GM18867 (cell line): ENCODE results near the gene U2SURP.
"Not testable (repeated sequence)": the region's sequence is repeated elsewhere in the genome, so short reads cannot be mapped to it uniquely, and the experiment has no call there.

ENCODE experiments used
- ATAC-seq: cut with Tn5 transposase; IDR thresholded peaks from one replicate; pipeline ENCODE4 v1.9.1; 2021; ENCODE audit warnings: mild to moderate bottlenecking, moderate library complexity; ENCODE audit not compliant: unreplicated experiment

U2SURP gene

DNA sequence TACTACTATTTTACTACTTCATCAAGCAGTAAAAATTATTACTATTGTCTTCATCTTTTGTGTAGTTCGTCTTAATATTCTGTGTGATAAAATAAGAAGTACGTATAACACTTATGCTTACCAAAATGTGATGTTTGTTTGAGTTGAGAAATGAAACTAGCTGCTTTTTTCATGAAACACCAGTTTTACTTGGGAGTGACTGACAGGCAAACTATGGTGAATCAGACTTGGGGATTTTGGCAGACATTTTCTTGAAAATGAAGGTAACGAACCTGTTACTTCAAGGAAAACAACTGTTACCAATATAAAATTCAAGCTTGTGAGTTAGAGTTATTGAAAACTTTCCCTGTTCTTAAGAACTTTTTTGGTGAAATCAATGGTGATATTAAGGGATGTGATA, 10.3 kb downstream of the U2SURP start:
- no peak for ATAC-seq

DNA sequence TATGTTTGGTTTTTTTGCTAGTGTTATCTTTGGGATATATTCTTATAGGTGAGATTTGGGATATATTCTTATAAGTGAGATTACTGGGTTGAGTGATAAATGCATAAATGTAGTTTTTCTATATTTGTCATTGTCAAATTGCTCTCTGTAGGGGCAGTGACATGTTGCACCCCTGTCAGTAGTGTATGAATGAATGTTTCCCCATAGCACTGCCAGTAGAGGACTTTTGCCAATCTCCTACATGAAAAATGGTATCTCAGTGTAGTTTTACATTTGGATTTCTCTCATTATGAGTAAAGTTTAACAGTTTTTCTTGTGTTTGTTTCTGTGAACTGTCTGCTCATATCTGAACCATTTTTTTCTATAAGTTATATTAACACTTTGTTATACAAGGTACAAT, 13.6 kb downstream of the U2SURP start:
- no peak for ATAC-seq

DNA sequence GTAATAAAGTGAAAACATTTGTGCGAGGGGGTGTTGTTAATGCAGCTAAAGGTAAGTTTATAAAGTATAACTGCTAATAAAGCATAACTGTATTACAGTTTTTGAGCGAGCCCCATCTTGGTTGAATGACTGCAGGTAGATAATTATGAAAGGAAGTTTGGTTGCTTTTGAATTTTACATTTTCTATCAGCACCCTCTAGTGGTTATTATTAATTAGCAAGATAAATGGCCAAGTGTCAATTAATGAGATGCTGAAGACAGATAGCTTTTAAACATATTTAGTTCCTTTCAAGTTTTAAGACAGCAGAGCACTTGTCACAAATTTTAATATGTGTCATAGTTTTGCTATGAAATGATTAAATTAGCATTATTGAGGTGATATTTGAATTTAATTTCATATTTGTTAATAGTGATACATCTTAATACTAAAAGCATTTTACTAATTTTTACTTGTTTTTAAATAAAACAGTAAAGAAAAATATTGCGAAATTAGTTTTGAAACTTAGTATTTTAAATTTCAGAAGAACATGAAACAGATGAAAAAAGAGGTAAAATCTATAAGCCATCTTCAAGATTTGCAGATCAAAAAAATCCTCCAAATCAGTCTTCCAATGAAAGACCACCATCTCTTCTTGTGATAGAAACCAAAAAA, 15.1 kb downstream of the U2SURP start:
- peak; percentile 56 for ATAC-seq

DNA sequence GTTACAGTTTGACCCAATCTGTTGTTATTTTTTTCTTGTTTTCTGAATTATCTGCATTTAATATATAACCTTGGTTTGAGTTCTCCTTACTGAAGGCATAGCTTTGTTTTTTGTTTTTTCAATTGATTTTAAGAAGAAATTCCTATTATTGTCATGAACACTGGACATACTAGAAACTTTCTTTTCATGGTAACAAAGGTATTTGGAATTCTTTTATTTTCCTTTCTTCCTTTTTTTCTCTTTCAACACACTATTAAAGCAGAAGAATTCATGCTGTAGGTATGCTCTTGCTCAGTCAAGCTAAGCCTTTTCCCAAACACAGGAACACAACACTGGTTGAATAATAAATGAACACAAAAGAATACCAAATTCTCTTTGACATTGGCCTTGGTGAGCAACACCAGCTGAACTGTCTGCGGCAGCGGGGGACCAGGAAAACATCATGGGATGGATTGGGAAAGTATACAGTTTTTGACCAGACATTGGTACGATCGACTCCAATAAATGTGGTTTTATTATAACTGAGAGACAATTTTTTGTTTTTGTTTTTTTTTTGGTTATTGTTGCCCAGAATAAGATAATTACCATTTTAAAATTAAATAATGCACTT, 23.1 kb downstream of the U2SURP start:
- no peak for ATAC-seq

DNA sequence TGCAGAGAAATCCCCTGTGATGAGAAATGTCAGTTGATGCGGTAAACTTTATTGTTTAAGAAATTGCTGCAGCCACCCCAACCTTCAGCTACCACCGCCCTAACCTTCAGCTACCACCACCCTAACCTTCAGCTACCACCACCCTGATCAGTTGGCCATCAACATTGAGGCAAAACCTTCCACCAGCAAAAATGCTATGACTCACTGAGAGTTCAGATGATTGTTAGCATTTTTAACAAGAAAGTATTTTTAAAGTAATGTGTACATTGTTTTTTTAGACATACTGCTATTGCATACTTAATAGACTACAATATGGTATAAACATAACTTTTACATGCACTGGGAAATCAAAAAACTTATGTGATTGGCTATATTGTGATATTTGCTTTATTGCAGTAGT, 30.0 kb downstream of the U2SURP start:
- ATAC-seq, result no peak

DNA sequence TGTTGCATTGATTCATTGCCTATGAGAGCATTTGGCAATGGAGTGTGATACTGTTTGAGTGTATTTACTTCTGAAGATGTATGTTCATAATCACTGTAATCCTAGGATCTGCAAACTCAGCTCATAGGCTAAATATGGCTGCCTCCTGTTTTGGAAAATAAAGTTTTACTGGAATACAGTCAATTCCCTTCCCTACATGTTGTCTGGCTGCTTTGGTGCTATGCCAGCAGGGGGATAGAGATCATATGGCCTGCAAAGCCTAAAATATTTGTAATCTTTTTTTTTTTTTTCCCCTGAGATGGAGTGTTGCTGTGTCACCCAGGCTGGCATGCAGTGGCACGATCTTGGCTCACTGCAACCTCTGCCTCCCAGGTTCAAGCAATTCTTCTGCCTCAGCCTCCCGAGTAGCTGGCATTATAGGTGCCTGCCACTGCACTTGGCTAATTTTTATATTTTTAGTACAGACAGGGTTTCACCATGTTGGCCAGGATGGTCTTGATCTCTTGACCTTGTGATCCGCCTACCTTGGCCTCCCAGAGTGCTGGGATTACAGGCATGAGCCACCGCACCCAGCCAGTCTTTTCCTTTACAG, 30.5 kb downstream of the U2SURP start:
- not testable (repeated sequence) for ATAC-seq

DNA sequence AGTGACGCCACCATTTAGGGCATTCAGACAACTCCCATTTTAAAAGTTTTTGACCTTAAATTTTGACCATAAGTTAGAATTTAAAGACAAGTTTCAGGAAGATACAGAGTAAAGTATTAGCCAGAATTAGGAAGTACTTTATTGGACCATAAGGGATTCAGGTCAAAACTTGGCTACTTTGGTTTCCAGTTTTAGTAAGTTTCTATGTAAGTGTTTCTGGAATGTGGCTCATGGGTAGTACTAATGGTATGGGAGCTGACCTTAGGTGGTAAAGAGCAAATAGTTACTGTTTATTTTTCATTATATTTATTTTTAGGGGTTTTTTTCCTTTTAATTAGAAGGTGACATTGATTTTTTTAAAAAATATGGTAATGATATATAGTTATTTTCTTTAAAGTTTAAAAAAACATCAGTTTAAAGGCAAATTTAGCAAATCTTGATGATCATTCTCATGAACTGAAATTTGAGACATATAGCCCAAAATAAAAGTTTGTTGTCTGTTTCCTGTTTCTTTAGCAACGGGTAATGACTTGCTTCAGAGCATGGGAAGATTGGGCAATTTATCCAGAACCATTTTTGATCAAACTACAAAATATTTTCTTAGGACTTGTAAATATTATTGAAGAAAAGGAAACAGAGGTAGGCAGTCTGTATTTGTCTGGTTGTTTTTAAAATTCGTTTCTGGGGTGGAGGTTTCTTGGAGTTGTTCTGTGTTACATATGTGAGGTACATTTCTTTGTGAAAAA, 34.3 kb downstream of the U2SURP start:
- ATAC-seq, result no peak

DNA sequence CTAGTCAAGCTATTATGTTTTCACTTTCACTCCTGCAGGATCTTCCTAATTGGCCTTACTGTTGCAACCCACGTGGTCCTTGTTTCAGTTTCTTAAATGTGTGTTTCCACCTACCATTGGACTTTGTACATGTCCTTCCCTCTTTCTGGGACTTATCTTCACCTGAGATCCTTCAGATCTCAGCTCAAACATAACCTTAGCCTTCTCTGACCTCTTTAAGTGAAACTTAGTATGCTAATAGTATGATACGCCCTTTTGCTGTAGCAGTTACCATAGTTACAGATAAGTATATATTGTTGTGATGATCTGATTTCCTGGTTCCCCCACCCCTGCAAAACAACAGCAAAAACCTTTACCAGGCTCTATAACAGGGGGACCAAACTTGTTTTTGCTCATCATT, 35.2 kb downstream of the U2SURP start:
- peak; percentile 45 for ATAC-seq

DNA sequence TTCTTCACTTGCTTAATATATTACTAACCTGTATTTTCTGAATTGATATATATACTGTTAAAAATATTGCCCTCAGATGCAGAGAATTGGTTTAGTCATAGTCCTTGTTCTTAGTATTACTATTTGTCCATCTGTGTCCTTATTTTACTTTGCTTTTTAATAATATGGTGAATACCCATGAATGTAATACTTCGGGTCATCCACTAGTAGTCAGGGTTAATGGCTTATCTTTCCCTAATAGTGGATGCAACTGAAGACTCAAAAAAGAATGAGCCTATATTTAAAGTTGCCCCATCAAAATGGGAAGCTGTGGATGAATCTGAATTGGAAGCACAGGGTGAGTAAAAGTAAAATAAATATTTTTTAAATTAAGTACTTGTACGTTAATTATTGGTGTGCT, 36.5 kb downstream of the U2SURP start:
- no peak for ATAC-seq

DNA sequence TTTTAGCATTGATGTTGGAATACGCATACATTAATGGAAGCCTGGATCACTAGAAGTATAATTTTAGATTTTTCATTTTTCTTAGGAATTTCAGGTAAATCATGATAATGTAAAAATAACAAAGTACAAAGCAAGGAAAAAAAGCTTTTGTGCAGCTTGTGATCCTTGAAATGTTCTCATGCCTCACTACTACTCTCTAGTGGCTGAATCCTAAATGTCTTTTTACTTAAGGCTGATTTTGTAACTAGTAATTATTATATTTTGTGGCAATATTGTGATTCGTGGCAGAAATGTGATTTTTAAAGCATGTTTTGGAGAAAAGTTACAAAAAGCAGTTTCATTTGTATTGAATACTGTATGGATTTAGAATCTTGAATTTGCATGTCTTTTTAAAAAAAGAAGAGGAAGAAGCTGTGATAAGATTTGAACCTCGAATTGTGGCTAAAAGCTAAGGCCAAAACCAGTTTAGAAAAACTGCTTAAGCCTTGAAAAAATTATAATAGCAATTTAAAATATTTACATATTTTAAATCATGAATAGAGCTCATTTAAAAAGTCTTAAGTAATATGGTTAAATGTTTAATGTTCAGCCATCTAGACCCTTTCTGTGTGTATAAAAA, 39.0 kb downstream of the U2SURP start:
- ATAC-seq, result no peak

DNA sequence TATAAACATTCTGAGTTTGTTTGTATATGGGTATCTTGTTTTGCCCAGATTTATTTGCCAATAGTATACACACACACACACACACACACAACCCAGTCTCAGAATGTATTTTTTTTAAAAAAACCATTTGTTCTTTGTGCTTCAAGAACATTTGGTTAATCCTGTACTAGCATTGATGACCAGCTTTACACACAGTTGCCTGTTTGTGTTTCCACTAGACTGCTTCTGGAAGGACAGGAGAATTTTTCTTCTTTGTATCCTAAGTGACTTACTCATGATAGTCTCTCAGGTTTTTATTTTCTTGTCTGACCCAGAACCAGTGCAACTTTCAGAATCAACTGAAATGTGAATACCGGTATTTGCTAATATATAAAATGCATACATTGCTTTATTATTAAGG, 40.5 kb downstream of the U2SURP start:
- no peak for ATAC-seq

DNA sequence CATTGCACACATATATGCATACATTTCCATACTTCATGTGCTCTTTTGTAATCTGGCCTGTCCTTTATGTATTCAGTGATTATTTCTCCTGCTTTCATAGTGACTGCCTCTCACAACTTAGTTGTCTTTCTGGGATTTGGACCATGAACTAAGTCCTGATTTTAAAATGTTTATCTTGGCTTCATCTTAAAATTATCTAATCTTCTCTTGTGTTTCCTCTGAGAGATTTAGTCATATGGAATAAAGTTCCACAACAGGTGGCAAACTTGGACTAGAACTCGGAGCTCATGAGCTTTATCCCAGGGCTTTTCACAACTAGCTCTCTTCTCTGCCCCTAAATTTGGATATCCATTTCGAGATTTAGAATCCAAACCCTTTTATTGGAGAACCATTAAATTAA, 44.3 kb downstream of the U2SURP start:
- ATAC-seq, result no peak

DNA sequence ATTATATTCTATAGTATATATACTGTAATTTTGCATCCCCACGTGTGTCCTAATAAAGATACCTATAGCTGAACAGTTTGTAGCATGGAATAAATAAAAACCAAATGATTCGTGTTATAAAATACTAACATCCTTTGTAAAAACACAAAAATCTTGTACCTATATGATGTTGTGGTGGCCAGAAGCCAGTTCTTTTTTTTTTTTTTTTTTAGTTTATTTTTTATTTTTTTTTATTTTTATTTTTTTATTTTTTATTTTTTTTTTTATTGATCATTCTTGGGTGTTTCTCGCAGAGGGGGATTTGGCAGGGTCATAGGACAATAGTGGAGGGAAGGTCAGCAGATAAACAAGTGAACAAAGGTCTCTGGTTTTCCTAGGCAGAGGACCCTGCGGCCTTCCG, 44.7 kb downstream of the U2SURP start:
- ATAC-seq, result not testable (repeated sequence)

DNA sequence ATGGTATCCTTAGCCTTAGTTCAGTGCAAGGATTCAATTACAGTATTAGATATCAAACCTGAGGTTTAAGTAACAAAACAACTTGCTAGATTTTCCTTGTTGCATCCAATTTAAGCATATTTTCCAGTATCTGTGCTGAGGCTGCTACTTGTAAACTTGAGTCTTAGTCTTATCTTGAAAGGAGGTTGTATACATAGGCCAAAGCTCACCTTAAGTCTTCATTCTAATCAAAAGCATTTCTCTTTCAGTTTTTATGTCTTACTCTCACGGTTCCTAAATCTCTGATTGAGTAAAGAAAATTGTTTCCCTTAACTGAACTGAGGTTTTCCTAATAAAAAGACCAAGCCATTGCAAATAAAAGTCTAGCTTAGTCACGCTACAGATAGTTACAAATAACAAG, 52.6 kb downstream of the U2SURP start:
- no peak for ATAC-seq

DNA sequence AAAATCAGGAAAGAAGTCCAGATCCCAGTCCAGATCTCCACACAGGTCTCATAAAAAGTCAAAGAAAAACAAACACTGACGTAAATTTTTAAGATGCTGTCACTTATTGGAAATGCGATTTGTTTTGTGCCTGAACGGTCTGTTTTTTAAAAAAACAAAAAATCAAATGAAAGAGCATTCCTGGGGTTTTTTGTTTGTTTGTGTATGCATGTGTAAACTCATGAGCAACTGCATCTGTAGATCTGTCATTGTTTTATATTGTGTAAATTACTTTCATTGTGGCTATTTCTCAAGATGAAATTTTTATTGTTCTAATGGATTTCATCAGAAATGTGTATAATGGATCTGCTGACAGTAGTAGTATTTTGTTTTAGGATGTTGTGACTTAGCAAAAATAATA, 55.0 kb downstream of the U2SURP start:
- no peak for ATAC-seq

DNA sequence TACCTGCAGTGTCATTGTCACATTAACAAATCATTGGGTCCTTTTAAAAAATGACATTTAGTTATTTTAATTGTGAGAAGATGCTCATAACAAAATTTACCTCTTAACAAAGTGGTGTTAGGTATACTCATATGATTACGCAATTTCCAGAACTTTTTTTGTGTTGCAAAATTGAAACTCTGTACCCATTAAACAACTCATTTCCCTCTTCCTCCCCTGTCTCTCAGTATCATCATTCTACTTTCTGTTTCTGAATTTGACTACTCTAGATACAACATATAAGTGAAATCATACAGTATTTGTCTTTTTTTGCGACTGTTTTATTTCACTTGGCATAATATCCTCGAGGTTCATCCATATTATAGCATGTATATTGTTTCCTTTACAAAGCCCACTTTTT, 59.5 kb downstream of the U2SURP start:
- peak; percentile 99 for ATAC-seq

DNA sequence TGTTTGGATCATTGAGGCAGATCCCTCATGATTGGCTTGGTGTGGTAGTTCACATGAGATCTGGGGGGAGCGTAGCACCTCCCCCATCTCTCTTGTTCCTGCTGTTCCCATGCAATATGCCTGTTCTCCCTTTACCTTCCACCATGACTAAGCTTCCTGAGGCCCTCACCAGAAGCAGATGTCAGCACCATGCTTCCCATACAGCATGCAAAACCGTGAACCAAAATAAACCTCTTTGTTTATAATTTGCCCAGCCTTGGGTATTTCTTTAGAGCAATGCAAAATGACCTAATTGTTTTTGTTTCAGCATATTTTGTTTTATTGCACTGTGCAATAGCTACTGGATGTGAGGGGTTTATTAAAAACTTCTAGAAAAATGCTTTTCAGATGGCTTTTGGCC, 61.6 kb downstream of the U2SURP start:
- ATAC-seq, result no peak

DNA sequence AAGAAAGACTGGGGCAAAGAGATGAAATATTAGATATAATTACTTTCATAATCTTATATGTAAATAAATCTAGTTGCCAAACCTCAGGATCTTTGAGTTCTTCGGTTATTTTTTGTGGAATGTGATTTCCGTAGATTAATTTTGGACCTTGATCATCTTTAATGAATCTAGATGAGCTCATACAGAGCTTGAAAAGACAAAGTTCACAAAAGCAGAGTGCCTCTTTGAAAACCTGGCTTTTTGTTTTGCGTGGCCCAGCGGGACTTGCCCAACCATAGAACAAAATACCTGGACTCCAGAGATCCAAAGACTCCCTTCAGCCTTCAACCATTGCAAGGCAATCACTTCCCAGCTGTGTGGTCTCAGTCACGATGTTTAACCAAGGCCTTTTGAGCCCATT, 63.4 kb downstream of the U2SURP start:
- no peak for ATAC-seq

DNA sequence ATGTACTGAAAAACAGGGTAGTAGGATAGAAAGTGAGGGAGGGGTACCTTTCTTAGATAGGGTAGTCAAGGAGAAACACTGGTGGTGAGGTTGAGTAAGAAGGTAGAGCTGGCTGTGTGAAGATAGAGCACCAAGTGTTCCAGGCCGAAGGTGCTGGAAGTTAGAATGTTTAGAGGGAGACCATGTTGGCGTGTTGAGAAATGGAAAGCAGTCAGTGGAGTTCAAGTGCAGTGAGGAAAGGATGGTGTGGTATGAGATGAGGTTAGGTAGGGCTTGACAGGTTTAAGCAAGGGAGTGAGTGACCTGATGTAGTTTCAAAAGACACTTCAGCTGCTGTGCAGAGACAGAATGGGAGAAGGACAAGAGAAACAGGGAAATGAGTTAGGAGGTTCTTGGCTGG, 64.0 kb downstream of the U2SURP start:
- no peak for ATAC-seq

DNA sequence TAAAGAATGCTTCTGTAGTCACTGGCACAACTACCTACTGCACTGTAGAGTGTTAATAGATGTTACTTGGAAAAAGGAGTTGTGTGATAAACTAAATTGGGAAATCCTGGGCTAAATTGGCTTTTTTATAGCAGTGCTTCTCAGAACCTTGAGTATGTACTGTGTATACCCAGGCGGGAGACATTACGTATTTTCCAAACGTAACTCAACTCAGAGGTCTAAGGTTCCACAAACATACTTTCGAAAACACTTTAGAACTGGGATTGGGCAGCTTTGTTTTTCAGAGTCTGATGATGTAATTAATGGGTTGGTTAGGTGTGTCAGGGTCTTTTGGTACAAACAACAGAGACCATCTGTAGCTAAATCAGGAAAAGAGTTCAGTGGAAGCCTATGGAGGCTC, 64.7 kb downstream of the U2SURP start:
- ATAC-seq, result no peak

DNA sequence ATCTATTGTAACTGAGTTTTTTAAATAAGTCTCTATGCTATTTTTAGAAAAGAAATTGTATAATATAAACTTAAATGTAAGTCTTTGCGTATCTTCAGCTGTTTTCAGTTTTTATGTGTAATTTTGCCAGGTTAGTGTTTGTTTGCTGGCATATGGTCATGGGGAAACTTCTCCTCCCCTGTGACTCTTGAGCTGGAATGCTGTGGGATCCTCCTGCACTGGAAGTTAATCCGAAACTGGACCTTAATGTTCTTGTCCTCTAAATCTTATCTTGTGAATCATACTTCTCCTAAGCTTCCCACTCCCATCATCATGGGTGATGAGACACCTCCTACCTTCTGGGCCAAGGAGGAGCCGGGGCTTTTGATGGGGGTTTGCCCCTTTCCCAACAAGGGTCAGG, 65.8 kb downstream of the U2SURP start:
- no peak for ATAC-seq

DNA sequence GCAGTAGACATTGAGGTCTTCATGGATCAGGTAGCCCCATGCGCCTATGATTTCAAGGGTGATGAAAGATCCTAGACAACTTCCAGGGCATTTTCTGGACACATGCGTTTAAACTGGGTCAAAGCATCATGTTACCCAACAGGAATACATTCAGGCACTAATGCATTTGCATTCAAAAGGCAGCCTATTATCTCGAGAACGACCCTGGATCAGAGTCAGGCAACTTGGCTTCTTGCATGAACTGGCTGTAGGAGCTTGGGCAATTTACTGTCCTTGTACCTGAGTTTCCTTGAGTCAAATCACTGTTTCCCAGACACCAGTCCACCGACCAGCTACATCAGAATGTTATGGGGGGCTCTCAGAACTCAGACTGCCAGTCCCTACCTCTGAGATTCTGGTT, 66.7 kb downstream of the U2SURP start:
- no peak for ATAC-seq
